ENCODE results near the gene CCDC6. TPM values are rescaled to one million over a fixed set of nuclear protein-coding genes. Genes with fewer than 3 reads are reported as not detected.

CCDC6 gene
- polyA plus RNA-seq, 1 donor from 2014 or later, result 20.1 TPM

GRCh38 chr10:59833810-59834209 lies 72.5 kb downstream of the CCDC6 start:
- TF ChIP-seq MXI1 (conservative IDR thresholded peaks at IDR 0.05; ENCODE audit: poor library complexity, severe bottlenecking) (no peak), EZH2 (IDR thresholded peaks at IDR 0.05; ENCODE audit: borderline replicate concordance, insufficient read depth, low read length, poor library complexity, severe bottlenecking) (no peak), TAF1 (IDR thresholded peaks at IDR 0.05; ENCODE audit: low read depth) (no peak), RAD21 (conservative IDR thresholded peaks at IDR 0.05) (no peak), REST (IDR thresholded peaks at IDR 0.05; ENCODE audit: borderline replicate concordance) (no peak), POLR2AphosphoS5 (IDR thresholded peaks at IDR 0.05) (no peak), SMC3 (conservative IDR thresholded peaks at IDR 0.05; ENCODE audit: poor library complexity) (no peak), CTCF (IDR thresholded peaks at IDR 0.05; ENCODE audit: poor library complexity, severe bottlenecking) (no peak), EP300 (conservative IDR thresholded peaks at IDR 0.05; ENCODE audit: poor library complexity, severe bottlenecking) (no peak)
- Histone ChIP-seq H3K27me3 (ENCODE audit: insufficient read depth, low read depth, low read length) (no peaks in the 10 kb centered on the region), H3K9me2 (ENCODE audit: insufficient read depth, low read length) (no peaks in the 10 kb centered on the region), H3K27ac (ENCODE audit: low read length) (no peak overlapping the region), H3K9ac (ENCODE audit: low read length) (no peak overlapping the region), H3K79me2 (replicated peaks; ENCODE audit: insufficient read depth, low read length) (no peaks in the 10 kb centered on the region), H3K4me2 (ENCODE audit: low read length) (no peak overlapping the region), H3K9me3 (ENCODE audit: low read length) (no peaks in the 10 kb centered on the region), H3F3A (ENCODE audit: insufficient read depth, low read length, poor library complexity, severe bottlenecking) (no peaks in the 10 kb centered on the region), H2AFZ (ENCODE audit: low read depth, low read length) (no peak overlapping the region), H3K36me3 (ENCODE audit: insufficient read depth, low read length) (no peaks in the 10 kb centered on the region), H4K20me1 (ENCODE audit: insufficient read depth) (no peaks in the 10 kb centered on the region), H3K4me3 (ENCODE audit: low read length) (no peak overlapping the region)

GRCh38 chr10:59832506-59832905 lies 73.8 kb downstream of the CCDC6 start:
- no peaks in the 10 kb centered on the region for H3K27me3 ChIP-seq (ENCODE audit: insufficient read depth, low read depth, low read length)
- no peak overlapping the region for H3K9ac ChIP-seq (ENCODE audit: low read length)
- no peaks in the 10 kb centered on the region for H3K36me3 ChIP-seq (ENCODE audit: insufficient read depth, low read length)
- H3K9me2 ChIP-seq (ENCODE audit: insufficient read depth, low read length), result no peaks in the 10 kb centered on the region
- TF ChIP-seq EP300 (conservative IDR thresholded peaks at IDR 0.05; ENCODE audit: poor library complexity, severe bottlenecking) (no peak), TAF1 (IDR thresholded peaks at IDR 0.05; ENCODE audit: low read depth) (no peak), EZH2 (IDR thresholded peaks at IDR 0.05; ENCODE audit: borderline replicate concordance, insufficient read depth, low read length, poor library complexity, severe bottlenecking) (no peak), POLR2AphosphoS5 (IDR thresholded peaks at IDR 0.05) (no peak), CTCF (IDR thresholded peaks at IDR 0.05; ENCODE audit: poor library complexity, severe bottlenecking) (no peak), MXI1 (conservative IDR thresholded peaks at IDR 0.05; ENCODE audit: poor library complexity, severe bottlenecking) (no peak), RAD21 (conservative IDR thresholded peaks at IDR 0.05) (no peak), SMC3 (conservative IDR thresholded peaks at IDR 0.05; ENCODE audit: poor library complexity) (no peak), REST (IDR thresholded peaks at IDR 0.05; ENCODE audit: borderline replicate concordance) (no peak)
- H3K27ac ChIP-seq (ENCODE audit: low read length), result no peak overlapping the region
- no peaks in the 10 kb centered on the region for H3K79me2 ChIP-seq (replicated peaks; ENCODE audit: insufficient read depth, low read length)
- no peak overlapping the region for H3K4me3 ChIP-seq (ENCODE audit: low read length)
- no peaks in the 10 kb centered on the region for H4K20me1 ChIP-seq (ENCODE audit: insufficient read depth)
- H3K4me2 ChIP-seq (ENCODE audit: low read length), result no peak overlapping the region
- H2AFZ ChIP-seq (ENCODE audit: low read depth, low read length), result no peak overlapping the region
- no peaks in the 10 kb centered on the region for H3K9me3 ChIP-seq (ENCODE audit: low read length)
- H3F3A ChIP-seq (ENCODE audit: insufficient read depth, low read length, poor library complexity, severe bottlenecking), result no peaks in the 10 kb centered on the region

Measured in neural cell (in vitro differentiated cells).